Measurements from ENCODE around the gene VPS33A.
"Not testable (repeated sequence)": the region's sequence is repeated elsewhere in the genome, so short reads cannot be mapped to it uniquely, and the experiment has no call there.

VPS33A gene

GRCh38 chr12:122293081-122293480 is 26.8 kb upstream of the VPS33A start:
- Mint-ChIP-seq H3K36me3 (ENCODE audit: insufficient read depth) (peaks cover 21% of the 10 kb centered on the region), H3K27me3 (no peaks in the 10 kb centered on the region), H3K4me3 (no peak overlapping the region), H3K4me1 (peaks cover 4% of the 10 kb centered on the region), H3K9me3 (no peaks in the 10 kb centered on the region), H3K27ac (ENCODE audit: low read depth) (no peak overlapping the region)
- DNase-seq (ENCODE audit: low spot score in 2 of 2): no peak
- ATAC-seq (replicated peaks; ENCODE audit: extremely low read depth, poor library complexity, severe bottlenecking): no peak

- Mint-ChIP-seq H3K27ac (ENCODE audit: low read depth) (no peak overlapping the region), H3K4me1 (peaks cover 4% of the 10 kb centered on the region), H3K4me3 (no peak overlapping the region), H3K27me3 (no peaks in the 10 kb centered on the region), H3K36me3 (ENCODE audit: insufficient read depth) (peaks cover 26% of the 10 kb centered on the region), H3K9me3 (no peaks in the 10 kb centered on the region)
- no peak for DNase-seq (ENCODE audit: low spot score in 2 of 2)
- no peak for ATAC-seq (replicated peaks; ENCODE audit: extremely low read depth, poor library complexity, severe bottlenecking)
These were observed 25.1 kb upstream of the VPS33A start for GRCh38 chr12:122291431-122291830.

- Mint-ChIP-seq H3K9me3 (no peaks in the 10 kb centered on the region), H3K27ac (ENCODE audit: low read depth) (no peak overlapping the region), H3K36me3 (ENCODE audit: insufficient read depth) (peaks cover 27% of the 10 kb centered on the region), H3K4me3 (no peak overlapping the region), H3K4me1 (peaks cover 4% of the 10 kb centered on the region), H3K27me3 (no peaks in the 10 kb centered on the region)
- DNase-seq (ENCODE audit: low spot score in 2 of 2): no peak
- ATAC-seq (replicated peaks; ENCODE audit: extremely low read depth, poor library complexity, severe bottlenecking): no peak
These were observed 17.4 kb upstream of the VPS33A start for GRCh38 chr12:122283680-122284079.

- H3K36me3 Mint-ChIP-seq (ENCODE audit: insufficient read depth): peaks cover 26% of the 10 kb centered on the region
- no peak overlapping the region for H3K27ac Mint-ChIP-seq (ENCODE audit: low read depth)
- H3K9me3 Mint-ChIP-seq: no peaks in the 10 kb centered on the region
- ATAC-seq (replicated peaks; ENCODE audit: extremely low read depth, poor library complexity, severe bottlenecking) (no peak), DNase-seq (ENCODE audit: low spot score in 2 of 2) (no peak)
- H3K27me3 Mint-ChIP-seq: no peaks in the 10 kb centered on the region
- H3K4me3 Mint-ChIP-seq: no peak overlapping the region
- H3K4me1 Mint-ChIP-seq: no peaks in the 10 kb centered on the region
These were observed 15.8 kb upstream of the VPS33A start for GRCh38 chr12:122282061-122282460.

- Mint-ChIP-seq H3K4me3 (no peak overlapping the region), H3K27ac (ENCODE audit: low read depth) (no peak overlapping the region), H3K27me3 (no peaks in the 10 kb centered on the region), H3K36me3 (ENCODE audit: insufficient read depth) (peaks cover 30% of the 10 kb centered on the region), H3K9me3 (no peaks in the 10 kb centered on the region), H3K4me1 (no peaks in the 10 kb centered on the region)
- DNase-seq (ENCODE audit: low spot score in 2 of 2): no peak
- no peak for ATAC-seq (replicated peaks; ENCODE audit: extremely low read depth, poor library complexity, severe bottlenecking)
These were observed 9.9 kb upstream of the VPS33A start for GRCh38 chr12:122276242-122276641.

- ATAC-seq (replicated peaks; ENCODE audit: extremely low read depth, poor library complexity, severe bottlenecking): no peak
- H3K27ac Mint-ChIP-seq (ENCODE audit: low read depth): peak overlapping the region; percentile 4
- DNase-seq (ENCODE audit: low spot score in 2 of 2): no peak
- no peaks in the 10 kb centered on the region for H3K27me3 Mint-ChIP-seq
- H3K4me1 Mint-ChIP-seq: no peaks in the 10 kb centered on the region
- no peaks in the 10 kb centered on the region for H3K9me3 Mint-ChIP-seq
- H3K36me3 Mint-ChIP-seq (ENCODE audit: insufficient read depth): peaks cover 32% of the 10 kb centered on the region
- no peak overlapping the region for H3K4me3 Mint-ChIP-seq
These were observed 9.2 kb upstream of the VPS33A start for GRCh38 chr12:122275459-122275858.

- no peaks in the 10 kb centered on the region for H3K27me3 Mint-ChIP-seq
- DNase-seq (ENCODE audit: low spot score in 2 of 2) (no peak), ATAC-seq (replicated peaks; ENCODE audit: extremely low read depth, poor library complexity, severe bottlenecking) (peak; percentile 52)
- H3K4me3 Mint-ChIP-seq: peak overlapping the region; percentile 95
- H3K27ac Mint-ChIP-seq (ENCODE audit: low read depth): peak overlapping the region; percentile 99
- peaks cover 13% of the 10 kb centered on the region for H3K4me1 Mint-ChIP-seq
- no peaks in the 10 kb centered on the region for H3K9me3 Mint-ChIP-seq
- peaks cover 47% of the 10 kb centered on the region for H3K36me3 Mint-ChIP-seq (ENCODE audit: insufficient read depth)
These were observed 436 bp downstream of the VPS33A start for GRCh38 chr12:122265886-122266229.

GRCh38 chr12:122265476-122265875 is 818 bp downstream of the VPS33A start:
- peaks cover 13% of the 10 kb centered on the region for H3K4me1 Mint-ChIP-seq
- DNase-seq (ENCODE audit: low spot score in 2 of 2) (peak in 1 of 2 donors; percentile 14), ATAC-seq (replicated peaks; ENCODE audit: extremely low read depth, poor library complexity, severe bottlenecking) (peak; percentile 24)
- peak overlapping the region; percentile 95 for H3K4me3 Mint-ChIP-seq
- no peaks in the 10 kb centered on the region for H3K9me3 Mint-ChIP-seq
- H3K27me3 Mint-ChIP-seq: no peaks in the 10 kb centered on the region
- H3K27ac Mint-ChIP-seq (ENCODE audit: low read depth): peak overlapping the region; percentile 99
- H3K36me3 Mint-ChIP-seq (ENCODE audit: insufficient read depth): peaks cover 50% of the 10 kb centered on the region

GRCh38 chr12:122260735-122261134 is 5.6 kb downstream of the VPS33A start:
- not testable (repeated sequence) for H3K27ac Mint-ChIP-seq (ENCODE audit: low read depth); H3K9me3 Mint-ChIP-seq; ATAC-seq (replicated peaks; ENCODE audit: extremely low read depth, poor library complexity, severe bottlenecking); H3K4me3 Mint-ChIP-seq; H3K27me3 Mint-ChIP-seq; DNase-seq (ENCODE audit: low spot score in 2 of 2)
- Mint-ChIP-seq H3K4me1 (peaks cover 10% of the 10 kb centered on the region), H3K36me3 (ENCODE audit: insufficient read depth) (peaks cover 79% of the 10 kb centered on the region)

GRCh38 chr12:122258939-122259338 is 7.4 kb downstream of the VPS33A start:
- H3K27ac Mint-ChIP-seq (ENCODE audit: low read depth); H3K27me3 Mint-ChIP-seq; H3K9me3 Mint-ChIP-seq; DNase-seq (ENCODE audit: low spot score in 2 of 2); H3K4me3 Mint-ChIP-seq; ATAC-seq (replicated peaks; ENCODE audit: extremely low read depth, poor library complexity, severe bottlenecking): not testable (repeated sequence)
- H3K36me3 Mint-ChIP-seq (ENCODE audit: insufficient read depth): peaks cover 75% of the 10 kb centered on the region
- H3K4me1 Mint-ChIP-seq: peaks cover 10% of the 10 kb centered on the region

GRCh38 chr12:122258462-122258861 is 7.8 kb downstream of the VPS33A start:
- not testable (repeated sequence) for DNase-seq (ENCODE audit: low spot score in 2 of 2); H3K9me3 Mint-ChIP-seq; H3K27me3 Mint-ChIP-seq; ATAC-seq (replicated peaks; ENCODE audit: extremely low read depth, poor library complexity, severe bottlenecking); H3K27ac Mint-ChIP-seq (ENCODE audit: low read depth); H3K4me3 Mint-ChIP-seq
- peaks cover 72% of the 10 kb centered on the region for H3K36me3 Mint-ChIP-seq (ENCODE audit: insufficient read depth)
- peaks cover 10% of the 10 kb centered on the region for H3K4me1 Mint-ChIP-seq

GRCh38 chr12:122250536-122250935 is 15.8 kb downstream of the VPS33A start:
- Mint-ChIP-seq H3K36me3 (ENCODE audit: insufficient read depth) (peaks cover 31% of the 10 kb centered on the region), H3K27ac (ENCODE audit: low read depth) (no peak overlapping the region), H3K4me1 (peaks cover 6% of the 10 kb centered on the region), H3K27me3 (no peaks in the 10 kb centered on the region), H3K9me3 (no peaks in the 10 kb centered on the region), H3K4me3 (no peak overlapping the region)
- ATAC-seq (replicated peaks; ENCODE audit: extremely low read depth, poor library complexity, severe bottlenecking) (no peak), DNase-seq (ENCODE audit: low spot score in 2 of 2) (no peak)

GRCh38 chr12:122250047-122250446 is 16.2 kb downstream of the VPS33A start:
- DNase-seq (ENCODE audit: low spot score in 2 of 2): no peak
- no peak for ATAC-seq (replicated peaks; ENCODE audit: extremely low read depth, poor library complexity, severe bottlenecking)
- Mint-ChIP-seq H3K36me3 (ENCODE audit: insufficient read depth) (peaks cover 31% of the 10 kb centered on the region), H3K9me3 (no peaks in the 10 kb centered on the region), H3K27me3 (no peaks in the 10 kb centered on the region), H3K4me1 (peaks cover 6% of the 10 kb centered on the region), H3K4me3 (no peak overlapping the region), H3K27ac (ENCODE audit: low read depth) (no peak overlapping the region)

- H3K9me3 Mint-ChIP-seq: no peaks in the 10 kb centered on the region
- peak overlapping the region; percentile 84 for H3K27ac Mint-ChIP-seq (ENCODE audit: low read depth)
- DNase-seq (ENCODE audit: low spot score in 2 of 2) (no peak), ATAC-seq (replicated peaks; ENCODE audit: extremely low read depth, poor library complexity, severe bottlenecking) (no peak)
- H3K27me3 Mint-ChIP-seq: no peaks in the 10 kb centered on the region
- H3K36me3 Mint-ChIP-seq (ENCODE audit: insufficient read depth): peaks cover 49% of the 10 kb centered on the region
- peaks cover 16% of the 10 kb centered on the region for H3K4me1 Mint-ChIP-seq
- H3K4me3 Mint-ChIP-seq: peak overlapping the region; percentile 85
These were observed 20.7 kb downstream of the VPS33A start for GRCh38 chr12:122245553-122245952.
